Stomach (tissue), 9 donors: ENCODE results near the gene GALM. TPM values are rescaled to one million over a fixed set of nuclear protein-coding genes. Genes with fewer than 3 reads are reported as not detected.
A peak's percentile ranks its signal among the peaks of the same experiment; 100 is the strongest.

Experiments
- DNase-seq, 2 donors: peaks; one replicate each; pipeline versions ENCODE4 v3.0.0 to v3.0.0-alpha.2; 2013 to 2019
- H3K27ac ChIP-seq, 5 donors: fragments of 200-600 bp in 4 of 5; sonication (generic) in 4 of 5; one replicate each; pipeline ENCODE4 v1.5.1; 2013 to 2019; ENCODE audit warnings: mild to moderate bottlenecking in 1 of 5, moderate library complexity in 1 of 5
- H3K27me3 ChIP-seq, 3 donors: fragments of 200-600 bp; sonication (generic); one replicate each; pipeline ENCODE4 v1.5.1; 2017 to 2019; ENCODE audit warnings: mixed run types in 1 of 3
- H3K36me3 ChIP-seq, 4 donors: fragments of 200-600 bp; sonication (generic); 1 replicate in 3 of 4; 2 replicates in 1 of 4; pipeline ENCODE4 v1.5.1; 2016 to 2019
- H3K4me1 ChIP-seq, 4 donors: fragments of 200-600 bp; sonication (generic); one replicate each; pipeline ENCODE4 v1.5.1; 2016 to 2019
- H3K4me3 ChIP-seq, 4 donors: fragments of 200-600 bp; sonication (generic) in 3 of 4; one replicate each; pipeline ENCODE4 v1.5.1; 2016 to 2019; ENCODE audit warnings: mild to moderate bottlenecking in 1 of 4
- H3K9me3 ChIP-seq, 4 donors: fragments of 200-600 bp; sonication (generic); one replicate each; pipeline ENCODE4 v1.5.1; 2016 to 2019
- EP300 ChIP-seq: sonication (generic); formaldehyde crosslinking; IDR thresholded peaks from one replicate; pipeline ENCODE4 v1.6.1; 2017; ENCODE audit warnings: antibody characterized with exemption
- POLR2A ChIP-seq, 4 donors: fragments of 450-650 bp; IDR thresholded peaks; one replicate each; pipeline ENCODE4 v1.6.1; 2016; ENCODE audit warnings: antibody characterized with exemption in 4 of 4, control low read depth in 2 of 4, mild to moderate bottlenecking in 1 of 4, moderate library complexity in 1 of 4
- POLR2AphosphoS5 ChIP-seq, 3 donors: sonication (generic); formaldehyde crosslinking; IDR thresholded peaks; one replicate each; pipeline ENCODE4 v1.6.1; 2016; ENCODE audit warnings: antibody characterized with exemption in 3 of 3
- WGBS, 5 donors: extraction: QIAGEN DNeasy Blood & Tissue Kit in 3 of 5; methylation state at CpG; one replicate each; pipeline versions ENCODE4 v1.1.5 to v1.1.7; 2013 to 2018; 5-methylcytosine and 5-hydroxymethylcytosine counted together
- intact Hi-C: fragments of 100-400 bp; cut with DNase I; formaldehyde crosslinking; loops from one replicate; pipeline ENCODE4 v1.15.1; 2023; ENCODE audit warnings: low total_unique reads
- polyA plus RNA-seq, 3 donors: library from polyadenylated mRNA; stranded (reverse); fragments of 200-250 nt; gene quantifications; one replicate each; pipeline ENCODE4 v1.2.3, GENCODE V29; 2013
- total RNA-seq, 5 donors: library from RNA; depleted of rRNA; stranded (reverse); fragments of >200 nt; gene quantifications; one replicate each; pipeline versions ENCODE4 v1.1.0 to v1.2.3, GENCODE V29; 2014 to 2016
- TF ChIP-seq, protein P1 (sequence below), 7 experiments: fragments of 450-650 bp in 4 of 7; fragments of 200-600 bp in 3 of 7; sonication (generic) in 3 of 7; IDR thresholded peaks; one replicate each; pipeline ENCODE4 v1.5.1; 2016 to 2019; ENCODE audit warnings: antibody characterized with exemption in 7 of 7, control low read depth in 2 of 7, mild to moderate bottlenecking in 1 of 7
- donor health status: healthy with polysubstance abuse.
- donor health status: Bipolar disorder and iron deficiency.
- donor health status: healthy.

GALM gene
- total and polyA plus RNA-seq, 8 donors = 2.2 to 17.8 (median 9.3) TPM; not detected in 1

GRCh38 chr2:38698467-38699003 is 32.6 kb downstream of the GALM start:
- Histone ChIP-seq H3K36me3 (peaks cover 0 to 8% (median 3%) of the 10 kb centered on the region in 4 donors), H3K4me3 (no peak overlapping the region), H3K9me3 (no peaks in the 10 kb centered on the region), H3K4me1 (peaks cover 0 to 15% (median 6%) of the 10 kb centered on the region in 4 donors), H3K27me3 (no peaks in the 10 kb centered on the region), H3K27ac (no peak overlapping the region)
- TF ChIP-seq EP300 = no peak
- TF ChIP-seq, protein P1, sequence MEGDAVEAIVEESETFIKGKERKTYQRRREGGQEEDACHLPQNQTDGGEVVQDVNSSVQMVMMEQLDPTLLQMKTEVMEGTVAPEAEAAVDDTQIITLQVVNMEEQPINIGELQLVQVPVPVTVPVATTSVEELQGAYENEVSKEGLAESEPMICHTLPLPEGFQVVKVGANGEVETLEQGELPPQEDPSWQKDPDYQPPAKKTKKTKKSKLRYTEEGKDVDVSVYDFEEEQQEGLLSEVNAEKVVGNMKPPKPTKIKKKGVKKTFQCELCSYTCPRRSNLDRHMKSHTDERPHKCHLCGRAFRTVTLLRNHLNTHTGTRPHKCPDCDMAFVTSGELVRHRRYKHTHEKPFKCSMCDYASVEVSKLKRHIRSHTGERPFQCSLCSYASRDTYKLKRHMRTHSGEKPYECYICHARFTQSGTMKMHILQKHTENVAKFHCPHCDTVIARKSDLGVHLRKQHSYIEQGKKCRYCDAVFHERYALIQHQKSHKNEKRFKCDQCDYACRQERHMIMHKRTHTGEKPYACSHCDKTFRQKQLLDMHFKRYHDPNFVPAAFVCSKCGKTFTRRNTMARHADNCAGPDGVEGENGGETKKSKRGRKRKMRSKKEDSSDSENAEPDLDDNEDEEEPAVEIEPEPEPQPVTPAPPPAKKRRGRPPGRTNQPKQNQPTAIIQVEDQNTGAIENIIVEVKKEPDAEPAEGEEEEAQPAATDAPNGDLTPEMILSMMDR (IDR thresholded peaks at IDR 0.05) = no peak
- TF ChIP-seq POLR2A (IDR thresholded peaks at IDR 0.05) = no peak
- TF ChIP-seq POLR2AphosphoS5 (IDR thresholded peaks at IDR 0.05) = no peak
- intact Hi-C loops = no loop called here
- no peak for DNase-seq
- 91 to 98% (median 97%) methylated on average over 5 of the region's 5 CpGs for WGBS, 5 donors

- H3K4me1 ChIP-seq = peaks cover 0 to 17% (median 2%) of the 10 kb centered on the region in 4 donors
- no peak for DNase-seq
- no peak overlapping the region for H3K4me3 ChIP-seq
- H3K27me3 ChIP-seq = no peaks in the 10 kb centered on the region
- H3K27ac ChIP-seq = peak overlapping the region in 1 of 5 donors; percentile 39
- H3K9me3 ChIP-seq = no peaks in the 10 kb centered on the region
- no peak for TF ChIP-seq POLR2AphosphoS5 (IDR thresholded peaks at IDR 0.05)
- intact Hi-C loops = no loop called here
- no peaks in the 10 kb centered on the region for H3K36me3 ChIP-seq
- WGBS, 5 donors = 66 to 79% (median 70%) methylated on average over 9 of the region's 9 CpGs
Observed at GRCh38 chr2:38700113-38700785, 34.3 kb downstream of the GALM start.

GRCh38 chr2:38700881-38701458 is 35.1 kb downstream of the GALM start:
- peaks cover 0 to 6% (median 0%) of the 10 kb centered on the region in 4 donors for H3K36me3 ChIP-seq
- no peak for TF ChIP-seq EP300
- TF ChIP-seq, protein P1 (IDR thresholded peaks at IDR 0.05) = no peak
- TF ChIP-seq POLR2A (IDR thresholded peaks at IDR 0.05) = no peak
- no peak for TF ChIP-seq POLR2AphosphoS5 (IDR thresholded peaks at IDR 0.05)
- H3K9me3 ChIP-seq = no peaks in the 10 kb centered on the region
- H3K27me3 ChIP-seq = no peaks in the 10 kb centered on the region
- peak overlapping the region in 1 of 5 donors; percentile 39 for H3K27ac ChIP-seq
- peaks cover 0 to 17% (median 2%) of the 10 kb centered on the region in 4 donors for H3K4me1 ChIP-seq
- no peak overlapping the region for H3K4me3 ChIP-seq
- DNase-seq = no peak
- intact Hi-C loops = no loop called here

DNA sequence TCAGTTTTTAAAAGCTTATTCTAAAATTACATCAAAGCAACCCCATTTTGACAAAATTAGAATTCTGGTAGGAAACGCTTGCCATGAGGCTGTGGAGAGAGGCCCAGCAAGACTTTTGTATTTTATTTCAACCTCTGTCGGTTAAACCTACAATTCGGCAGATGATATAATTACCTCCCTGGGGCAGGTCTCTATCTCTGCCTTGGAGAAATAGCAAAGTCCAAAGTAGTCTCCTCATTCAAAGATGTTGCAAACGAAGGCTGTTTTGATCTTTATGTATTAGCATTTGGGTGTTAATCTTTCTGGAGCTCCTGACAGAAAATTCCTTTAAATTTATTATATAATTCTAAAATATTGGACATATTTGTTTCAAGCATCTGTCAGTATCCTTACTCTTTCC is 35.6 kb downstream of the GALM start:
- H3K36me3 ChIP-seq = peaks cover 0 to 8% (median 0%) of the 10 kb centered on the region in 4 donors
- H3K4me1 ChIP-seq = peaks cover 0 to 17% (median 2%) of the 10 kb centered on the region in 4 donors
- H3K9me3 ChIP-seq = no peaks in the 10 kb centered on the region
- no peak for DNase-seq
- TF ChIP-seq, protein P1 (IDR thresholded peaks at IDR 0.05) = no peak
- TF ChIP-seq POLR2AphosphoS5 (IDR thresholded peaks at IDR 0.05) = no peak
- TF ChIP-seq POLR2A (IDR thresholded peaks at IDR 0.05) = no peak
- TF ChIP-seq EP300 = no peak
- intact Hi-C loops = no loop called here
- WGBS, 5 donors = 86 to 93% (median 91%) methylated on average over 4 of the region's 4 CpGs
- no peak overlapping the region for H3K27ac ChIP-seq
- H3K27me3 ChIP-seq = no peaks in the 10 kb centered on the region
- no peak overlapping the region for H3K4me3 ChIP-seq
